Brain pericyte (primary cell): Measurements from ENCODE around the gene CREBL2.
"Not testable (repeated sequence)": the region's sequence is repeated elsewhere in the genome, so short reads cannot be mapped to it uniquely, and the experiment has no call there.

Experiments
- DNase-seq: peaks from one replicate; pipeline ENCODE4 v3.0.0-alpha.2; 2012; ENCODE audit warnings: low read depth, low spot score

The CREBL2 gene

GRCh38 chr12:12598864-12599263, 12.8 kb upstream of the CREBL2 start:
- DNase-seq, result no peak

GRCh38 chr12:12599750-12600643, 11.7 kb upstream of the CREBL2 start:
- no peak for DNase-seq

GRCh38 chr12:12600659-12601058, 11.0 kb upstream of the CREBL2 start:
- no peak for DNase-seq

GRCh38 chr12:12604740-12605139, 6.9 kb upstream of the CREBL2 start:
- no peak for DNase-seq

GRCh38 chr12:12606781-12607589, 4.7 kb upstream of the CREBL2 start:
- DNase-seq, result no peak

GRCh38 chr12:12608557-12608957, 3.1 kb upstream of the CREBL2 start:
- DNase-seq, result no peak

GRCh38 chr12:12609692-12610091, 2.0 kb upstream of the CREBL2 start:
- no peak for DNase-seq

GRCh38 chr12:12610711-12611110, 965 bp upstream of the CREBL2 start:
- DNase-seq, result no peak

GRCh38 chr12:12612358-12612757, 682 bp downstream of the CREBL2 start:
- DNase-seq, result peak; percentile 16

GRCh38 chr12:12613344-12613743, 1.7 kb downstream of the CREBL2 start:
- no peak for DNase-seq

GRCh38 chr12:12614342-12614741, 2.7 kb downstream of the CREBL2 start:
- DNase-seq, result no peak

- DNase-seq, result no peak
Observed at GRCh38 chr12:12616512-12617310, 5.0 kb downstream of the CREBL2 start.

GRCh38 chr12:12618064-12618463, 6.4 kb downstream of the CREBL2 start:
- not testable (repeated sequence) for DNase-seq

- no peak for DNase-seq
Observed at GRCh38 chr12:12620730-12621315, 9.1 kb downstream of the CREBL2 start.

GRCh38 chr12:12622418-12622817, 10.7 kb downstream of the CREBL2 start:
- no peak for DNase-seq

- no peak for DNase-seq
Observed at GRCh38 chr12:12624498-12624992, 12.9 kb downstream of the CREBL2 start.

GRCh38 chr12:12626471-12626870, 14.8 kb downstream of the CREBL2 start:
- no peak for DNase-seq

- DNase-seq, result no peak
Observed at GRCh38 chr12:12627308-12627827, 15.7 kb downstream of the CREBL2 start.

GRCh38 chr12:12628013-12628412, 16.3 kb downstream of the CREBL2 start:
- no peak for DNase-seq

- DNase-seq, result no peak
Observed at GRCh38 chr12:12630850-12631249, 19.2 kb downstream of the CREBL2 start.

GRCh38 chr12:12635651-12636050, 24.0 kb downstream of the CREBL2 start:
- DNase-seq, result no peak
